Measurements from ENCODE around the gene KLHL26.
A peak's percentile ranks its signal among the peaks of the same experiment; 100 is the strongest.
"Not testable (repeated sequence)": the region's sequence is repeated elsewhere in the genome, so short reads cannot be mapped to it uniquely, and the experiment has no call there.

KLHL26 gene

GRCh38 chr19:18589380-18590272 is 47.2 kb upstream of the KLHL26 start:
- Histone ChIP-seq H3K27me3 (no peaks in the 10 kb centered on the region), H3K27ac (peak overlapping the region; percentile 77 to 84), H3K4me1 (peaks cover 0 to 33% (median 26%) of the 10 kb centered on the region in 4 donors), H3K36me3 (peaks cover 0 to 20% (median 0%) of the 10 kb centered on the region in 3 donors), H3K4me3 (peak overlapping the region; percentile 72 to 75), H3K9me3 (no peaks in the 10 kb centered on the region)
- intact Hi-C loops (cut with DNase I; ENCODE audit: low total_unique reads), result loop anchor here (10.0 kb wide), 1 partner anchor 255 kb away; no protein-coding TSS in a partner anchor
- peak; percentile 72 to 88 for DNase-seq
- peak; percentile 35 to 50 for TF ChIP-seq CTCF (IDR thresholded peaks at IDR 0.05)

GRCh38 chr19:18590273-18591272 is 46.3 kb upstream of the KLHL26 start:
- peak in 1 of 2 experiments; percentile 4 for TF ChIP-seq CTCF (IDR thresholded peaks at IDR 0.05)
- H3K9me3 ChIP-seq, result no peaks in the 10 kb centered on the region
- H3K4me1 ChIP-seq, result peaks cover 0 to 43% (median 35%) of the 10 kb centered on the region in 4 donors
- peaks cover 0 to 20% (median 0%) of the 10 kb centered on the region in 3 donors for H3K36me3 ChIP-seq
- peak overlapping the region in 1 of 2 donors; percentile 84 for H3K27ac ChIP-seq
- intact Hi-C loops (cut with DNase I; ENCODE audit: low total_unique reads), result loop anchor here (10.0 kb wide), 1 partner anchor 254 kb away; no protein-coding TSS in a partner anchor
- peak overlapping the region in 1 of 2 donors; percentile 72 for H3K4me3 ChIP-seq
- peak; percentile 62 to 85 for DNase-seq
- H3K27me3 ChIP-seq, result no peaks in the 10 kb centered on the region

GRCh38 chr19:18591735-18592385 is 45.0 kb upstream of the KLHL26 start:
- H3K27ac ChIP-seq, result no peak overlapping the region
- no peak overlapping the region for H3K4me3 ChIP-seq
- DNase-seq, result peak in 1 of 2 donors; percentile 77
- peaks cover 0 to 46% (median 36%) of the 10 kb centered on the region in 4 donors for H3K4me1 ChIP-seq
- intact Hi-C loops (cut with DNase I; ENCODE audit: low total_unique reads), result loop anchor here (10.0 kb wide), 1 partner anchor 253 kb away; no protein-coding TSS in a partner anchor
- H3K36me3 ChIP-seq, result peaks cover 0 to 20% (median 0%) of the 10 kb centered on the region in 3 donors
- no peaks in the 10 kb centered on the region for H3K9me3 ChIP-seq
- H3K27me3 ChIP-seq, result no peaks in the 10 kb centered on the region
- no peak for TF ChIP-seq CTCF (IDR thresholded peaks at IDR 0.05)

GRCh38 chr19:18592732-18593131 is 44.1 kb upstream of the KLHL26 start:
- H3K27me3 ChIP-seq, H3K9me3 ChIP-seq, H3K4me3 ChIP-seq, DNase-seq, H3K27ac ChIP-seq: not testable (repeated sequence)
- Histone ChIP-seq H3K4me1 (peaks cover 0 to 44% (median 35%) of the 10 kb centered on the region in 4 donors), H3K36me3 (peaks cover 0 to 20% (median 0%) of the 10 kb centered on the region in 3 donors)
- intact Hi-C loops (cut with DNase I; ENCODE audit: low total_unique reads), result loop anchor here (10.0 kb wide), 1 partner anchor 252 kb away; no protein-coding TSS in a partner anchor

- DNase-seq, result no peak
- peak overlapping the region; percentile 51 to 74 for H3K27ac ChIP-seq
- peaks cover 4 to 20% (median 6%) of the 10 kb centered on the region in 3 donors for H3K36me3 ChIP-seq
- peaks cover 0 to 37% (median 28%) of the 10 kb centered on the region in 4 donors for H3K4me1 ChIP-seq
- intact Hi-C loops (cut with DNase I; ENCODE audit: low total_unique reads), result loop anchor here (10.0 kb wide), 1 partner anchor 251 kb away; no protein-coding TSS in a partner anchor
- H3K4me3 ChIP-seq, result peak overlapping the region; percentile 27 to 42
- no peak for TF ChIP-seq CTCF (IDR thresholded peaks at IDR 0.05)
- peaks cover 0 to 11% of the 10 kb centered on the region in 2 donors for H3K27me3 ChIP-seq
- no peaks in the 10 kb centered on the region for H3K9me3 ChIP-seq
Observed at GRCh38 chr19:18593367-18594095, 43.3 kb upstream of the KLHL26 start.
